Fibroblast of skin of left quadriceps (primary cell): ENCODE measurements around the gene ESR1.
"Not testable (repeated sequence)": the region's sequence is repeated elsewhere in the genome, so short reads cannot be mapped to it uniquely, and the experiment has no call there.

Experiments used
- DNase-seq, 2 experiments: peaks; one replicate each; pipeline ENCODE4 v3.0.0-alpha.2; 2013; ENCODE audit warnings: low read depth in 2 of 2

The ESR1 gene

GRCh38 chr6:151894426-151894825 is 86.9 kb downstream of the ESR1 start:
- DNase-seq: not testable (repeated sequence)

GRCh38 chr6:151899221-151899620 is 91.7 kb downstream of the ESR1 start:
- DNase-seq: not testable (repeated sequence)

GRCh38 chr6:151899796-151900195 is 92.3 kb downstream of the ESR1 start:
- DNase-seq: not testable (repeated sequence)

GRCh38 chr6:151900256-151900655 is 92.8 kb downstream of the ESR1 start:
- no peak for DNase-seq

GRCh38 chr6:151901009-151901411 is 93.5 kb downstream of the ESR1 start:
- no peak for DNase-seq

GRCh38 chr6:151904631-151905030 is 97.1 kb downstream of the ESR1 start:
- no peak for DNase-seq

GRCh38 chr6:151905072-151905471 is 97.6 kb downstream of the ESR1 start:
- no peak for DNase-seq

GRCh38 chr6:151905854-151906253 is 98.4 kb downstream of the ESR1 start:
- DNase-seq: no peak

- no peak for DNase-seq
These were observed 103.9 kb downstream of the ESR1 start for GRCh38 chr6:151911401-151911800.

- DNase-seq: no peak
These were observed 107.0 kb downstream of the ESR1 start for GRCh38 chr6:151914484-151914883.

GRCh38 chr6:151916075-151916474 is 108.6 kb downstream of the ESR1 start:
- no peak for DNase-seq

GRCh38 chr6:151916680-151917164 is 109.2 kb downstream of the ESR1 start:
- no peak for DNase-seq

GRCh38 chr6:151917531-151918329 is 110.2 kb downstream of the ESR1 start:
- no peak for DNase-seq

GRCh38 chr6:151940307-151940706 is 132.8 kb downstream of the ESR1 start:
- DNase-seq: no peak

- DNase-seq: no peak
These were observed 140.7 kb downstream of the ESR1 start for GRCh38 chr6:151948002-151948743.

- no peak for DNase-seq
These were observed 150.8 kb downstream of the ESR1 start for GRCh38 chr6:151958332-151958731.

GRCh38 chr6:151959086-151959485 is 151.6 kb downstream of the ESR1 start:
- DNase-seq: no peak

- no peak for DNase-seq
These were observed 154.3 kb downstream of the ESR1 start for GRCh38 chr6:151961809-151962208.

- no peak for DNase-seq
These were observed 154.9 kb downstream of the ESR1 start for GRCh38 chr6:151962246-151962846.

GRCh38 chr6:151963001-151963400 is 155.5 kb downstream of the ESR1 start:
- DNase-seq: no peak

- not testable (repeated sequence) for DNase-seq
These were observed 156.9 kb downstream of the ESR1 start for GRCh38 chr6:151964412-151964811.

- DNase-seq: no peak
These were observed 166.7 kb downstream of the ESR1 start for GRCh38 chr6:151974061-151974617.
